HCT116 (cell line): ENCODE results near the gene HOXD9. TPM values are rescaled to one million over a fixed set of nuclear protein-coding genes. Genes with fewer than 3 reads are reported as not detected.

Source experiments
- ATAC-seq: fragments of 200-7000 bp; cut with Tn5 transposase; 2 replicates; pipeline ENCODE4 v1.9.1; 2020; ENCODE audit warnings: mild to moderate bottlenecking, moderate library complexity
- BruUV-seq: library from RNA; stranded (reverse); fragments of 400-500 nt; replicated peaks from 2 replicates; lab custom pipeline; 2021; lab: Mats Ljungman, UMichigan
- CTCF ChIA-PET: fragments of 300-600 bp; sonication (Branson Sonifier 250); formaldehyde crosslinking; loops from one replicate; lab custom pipeline; 2021; ENCODE audit warnings: antibody characterized with exemption; lab: Charles Lee
- POLR2A ChIA-PET: fragments of 300-600, 350-600 bp; sonication (Branson Sonifier 250); formaldehyde crosslinking; loops from one replicate; lab custom pipeline; 2021; ENCODE audit warnings: antibody characterized with exemption; lab: Charles Lee
- RAD21 ChIA-PET, 2 experiments: fragments of 300-600 bp; sonication (Branson Sonifier 250); formaldehyde crosslinking; loops; one replicate each; lab custom pipeline; 2023; ENCODE audit warnings: low total read pairs in 2 of 2; ENCODE audit not compliant: uncharacterized antibody in 2 of 2, unreplicated experiment in 2 of 2, low non-redundant PET in 1 of 2; lab: Charles Lee
- DNase-seq: peaks from one replicate; pipeline ENCODE4 v3.0.0-alpha.2; 2010; ENCODE audit warnings: low read depth, low spot score
- H2AFZ ChIP-seq: fragments of 200-600 bp; shearing (Covaris generic), sonication (generic); 2 replicates; pipeline ENCODE4 v1.6.1; 2017; ENCODE audit warnings: low read depth, mixed run types, mixed read lengths, antibody characterized with exemption, low read length; ENCODE audit not compliant: poor library complexity, severe bottlenecking
- H3K27ac ChIP-seq: 2 replicates; pipeline ENCODE4 v1.5.1; 2012; ENCODE audit warnings: low read depth, low read length
- H3K27me3 ChIP-seq: fragments of 200-600 bp; sonication (generic); 2 replicates; pipeline ENCODE4 v1.6.1; 2016; ENCODE audit warnings: mixed run types, low read length, mixed read lengths; ENCODE audit not compliant: insufficient read depth
- H3K36me3 ChIP-seq, 2 experiments: fragments of 200-500 bp in 1 of 2; fragments of 200-600 bp in 1 of 2; sonication (Bioruptor generic) in 1 of 2; sonication (generic) in 1 of 2; 2 replicates each; pipeline versions ENCODE4 v1.5.1 to v1.6.1; 2014 to 2016; ENCODE audit warnings: low read length in 2 of 2, inconsistent platforms in 1 of 2, mixed read lengths in 1 of 2, mixed run types in 1 of 2; ENCODE audit not compliant: insufficient read depth in 2 of 2, control insufficient read depth in 1 of 2
- H3K4me1 ChIP-seq, 2 experiments: fragments of 200-600 bp in 1 of 2; sonication (generic) in 1 of 2; 2 replicates each; pipeline versions ENCODE4 v1.5.1 to v1.6.1; 2012 to 2017; ENCODE audit warnings: low read length in 2 of 2, inconsistent platforms in 1 of 2, mild to moderate bottlenecking in 1 of 2, mixed read lengths in 1 of 2, mixed run types in 1 of 2, moderate library complexity in 1 of 2; ENCODE audit not compliant: insufficient read depth in 2 of 2, control insufficient read depth in 1 of 2
- H3K4me2 ChIP-seq: fragments of 200-600 bp; sonication (generic); 2 replicates; pipeline ENCODE4 v1.6.1; 2017; ENCODE audit warnings: mixed run types, low read length, mixed read lengths
- H3K4me3 ChIP-seq, 2 experiments: fragments of 200-600 bp in 1 of 2; sonication (generic) in 1 of 2; replicated peaks in 1 of 2; 2 replicates each; pipeline ENCODE4 v1.5.1; 2011 to 2016; ENCODE audit warnings: low read length in 2 of 2, control low read depth in 1 of 2, low read depth in 1 of 2, mild to moderate bottlenecking in 1 of 2, mixed read lengths in 1 of 2, mixed run types in 1 of 2
- H3K79me2 ChIP-seq: fragments of 200-600 bp; sonication (generic); 2 replicates; pipeline ENCODE4 v1.6.1; 2017; ENCODE audit warnings: mild to moderate bottlenecking, mixed run types, low read length, moderate library complexity, mixed read lengths; ENCODE audit not compliant: insufficient read depth
- H3K9ac ChIP-seq: fragments of 200-600 bp; sonication (generic); 2 replicates; pipeline ENCODE4 v1.6.1; 2016; ENCODE audit warnings: low read length, mixed read lengths
- H3K9me2 ChIP-seq: fragments of 200-600 bp; sonication (generic), shearing (Covaris generic); 2 replicates; pipeline ENCODE4 v1.6.1; 2017; ENCODE audit warnings: mixed run types, mild to moderate bottlenecking, moderate library complexity; ENCODE audit not compliant: insufficient read depth
- H3K9me3 ChIP-seq, 2 experiments: fragments of 200-500 bp in 1 of 2; fragments of 200-600 bp in 1 of 2; sonication (Bioruptor generic) in 1 of 2; sonication (generic) in 1 of 2; 2 replicates each; pipeline ENCODE4 v1.6.1; 2014 to 2017; ENCODE audit warnings: low read length in 2 of 2, mixed read lengths in 2 of 2, inconsistent platforms in 1 of 2, low read depth in 1 of 2, mild to moderate bottlenecking in 1 of 2, mixed run types in 1 of 2, moderate library complexity in 1 of 2; ENCODE audit not compliant: control insufficient read depth in 1 of 2, insufficient read depth in 1 of 2
- H4K20me1 ChIP-seq: fragments of 200-600 bp; sonication (generic), shearing (Covaris generic); 2 replicates; pipeline ENCODE4 v1.6.1; 2017; ENCODE audit warnings: mixed run types, mild to moderate bottlenecking, moderate library complexity; ENCODE audit not compliant: insufficient read depth
- CBX3 ChIP-seq: IDR thresholded peaks from 2 replicates; pipeline ENCODE4 v1.6.1; 2012; ENCODE audit warnings: low read depth
- CTCF ChIP-seq, 3 experiments: fragments of 200-600 bp in 1 of 3; sonication (generic) in 1 of 3; IDR thresholded peaks in 2 of 3; conservative IDR thresholded peaks in 1 of 3; 2 replicates each; pipeline ENCODE4 v1.5.1; 2012 to 2017; ENCODE audit warnings: low read depth in 2 of 3, low read length in 2 of 3, antibody characterized with exemption in 1 of 3, borderline replicate concordance in 1 of 3, control low read depth in 1 of 3, mild to moderate bottlenecking in 1 of 3, mixed read lengths in 1 of 3, mixed run types in 1 of 3, moderate library complexity in 1 of 3; ENCODE audit not compliant: insufficient read depth in 1 of 3
- ELF1 ChIP-seq: IDR thresholded peaks from 2 replicates; pipeline ENCODE4 v1.6.1; 2012; ENCODE audit warnings: low read depth, borderline replicate concordance
- JUND ChIP-seq: IDR thresholded peaks from 2 replicates; pipeline ENCODE4 v1.6.1; 2012
- RAD21 ChIP-seq: IDR thresholded peaks from 2 replicates; pipeline ENCODE4 v1.6.1; 2012; ENCODE audit warnings: low read depth, mild to moderate bottlenecking
- REST ChIP-seq: IDR thresholded peaks from 2 replicates; pipeline ENCODE4 v1.6.1; 2012; ENCODE audit warnings: low read depth
- SP1 ChIP-seq: IDR thresholded peaks from 2 replicates; pipeline ENCODE4 v1.6.1; 2012; ENCODE audit warnings: low read depth
- SRF ChIP-seq: IDR thresholded peaks from 2 replicates; pipeline ENCODE4 v1.6.1; 2012; ENCODE audit warnings: low read depth
- ZFX ChIP-seq: fragments of 450-650 bp; IDR thresholded peaks from 2 replicates; pipeline ENCODE4 v1.6.1; 2017
- ZNF274 ChIP-seq: fragments of 200-500 bp; sonication (Bioruptor generic); IDR thresholded peaks from 2 replicates; pipeline ENCODE4 v1.6.1; 2014; ENCODE audit warnings: mild to moderate bottlenecking, low read depth, low read length, inconsistent platforms
- intact Hi-C: fragments of 100-400 bp; cut with micrococcal nuclease; formaldehyde crosslinking; loops from 2 replicates; pipeline ENCODE4 v1.10.0; 2022
- total RNA-seq: library from RNA; stranded (reverse); gene quantifications from one replicate; pipeline ENCODE4 v1.2.1, GENCODE V29; 2021; ENCODE audit not compliant: unreplicated experiment

HOXD9 gene
- total RNA-seq, 1 experiment from 2014 or later, result not detected

- peaks cover 0 to 5% of the 10 kb centered on the region in 2 experiments; a peak in 1 of 4 replicates for H3K4me1 ChIP-seq
- H3K4me2 ChIP-seq, result no peak overlapping the region
- POLR2A ChIA-PET, result no interaction called here
- no peak overlapping the region for H2AFZ ChIP-seq
- H3K9me2 ChIP-seq, result no peaks in the 10 kb centered on the region
- no peaks in the 10 kb centered on the region for H3K9me3 ChIP-seq
- no peaks in the 10 kb centered on the region for H4K20me1 ChIP-seq
- DNase-seq, result no peak
- no peaks in the 10 kb centered on the region for H3K27me3 ChIP-seq
- BruUV-seq, result no TSS peak
- H3K36me3 ChIP-seq, result no peaks in the 10 kb centered on the region
- no peak overlapping the region for H3K9ac ChIP-seq
- no peak overlapping the region for H3K27ac ChIP-seq
- H3K4me3 ChIP-seq, result no peak overlapping the region
- CTCF ChIA-PET, result interaction anchor here (0.8 to 2.1 kb wide), 6 partner anchors 10 to 1028 kb away, joined by 3 to 11 read pairs (median 4); no protein-coding TSS in a partner anchor
- TF ChIP-seq RAD21, result no peak
- no peak for TF ChIP-seq ZFX
- TF ChIP-seq SP1, result no peak
- no peak for TF ChIP-seq ELF1
- TF ChIP-seq, all 23 proteins: peak for 0
- ATAC-seq, result no peak
- RAD21 ChIA-PET, result no interaction called here
- intact Hi-C loops, result no loop called here
- H3K79me2 ChIP-seq, result no peaks in the 10 kb centered on the region
Observed at GRCh38 chr2:176120364-176121189, 1.9 kb upstream of the HOXD9 start.

- Histone ChIP-seq H3K4me1 (peaks cover 0 to 5% of the 10 kb centered on the region in 2 experiments; a peak in 1 of 4 replicates), H3K79me2 (no peaks in the 10 kb centered on the region), H3K4me2 (no peak overlapping the region), H3K27me3 (no peaks in the 10 kb centered on the region), H3K27ac (no peak overlapping the region), H3K9ac (no peak overlapping the region), H3K9me3 (no peaks in the 10 kb centered on the region), H2AFZ (no peak overlapping the region), H3K4me3 (no peak overlapping the region), H3K36me3 (no peaks in the 10 kb centered on the region), H4K20me1 (no peaks in the 10 kb centered on the region), H3K9me2 (no peaks in the 10 kb centered on the region)
- no peak for DNase-seq
- ChIA-PET POLR2A (interaction anchor here (0.7 kb wide), 1 partner anchor 24 kb away, joined by 3 read pairs; no protein-coding TSS in a partner anchor), RAD21 (no interaction called here), CTCF (interaction anchor here (1.0 to 2.1 kb wide), 4 partner anchors 11 to 1027 kb away, joined by 3 to 11 read pairs (median 4); no protein-coding TSS in a partner anchor)
- intact Hi-C loops, result no loop called here
- no peak for ATAC-seq
- no TSS peak for BruUV-seq
- TF ChIP-seq CTCF (IDR thresholded peaks at IDR 0.05 in 2 of 3, conservative IDR thresholded peaks at IDR 0.05 in 1 of 3; ENCODE audit: borderline replicate concordance in 1 of 3, insufficient read depth in 1 of 3, low read depth in 2 of 3, low read length in 2 of 3) (no peak), ZNF274 (no peak), SRF (no peak), JUND (no peak), ELF1 (no peak), REST (no peak), SP1 (no peak), CBX3 (no peak)
Observed at GRCh38 chr2:176121190-176122051, 1.1 kb upstream of the HOXD9 start.
